ENCODE measurements around the gene NISCH. TPM values are rescaled to one million over a fixed set of nuclear protein-coding genes. Genes with fewer than 3 reads are reported as not detected.

The NISCH gene
- polyA plus RNA-seq, 1 donor, result 71.5 TPM

GRCh38 chr3:52435246-52436101, 19.9 kb upstream of the NISCH start:
- no peak for DNase-seq

GRCh38 chr3:52436500-52437149, 18.8 kb upstream of the NISCH start:
- no peak for DNase-seq

- DNase-seq, result no peak
Measured at GRCh38 chr3:52437326-52438103, 17.9 kb upstream of the NISCH start.

GRCh38 chr3:52438104-52438376, 17.4 kb upstream of the NISCH start:
- no peak for DNase-seq

GRCh38 chr3:52438579-52439425, 16.6 kb upstream of the NISCH start:
- DNase-seq, result no peak

GRCh38 chr3:52439426-52440248, 15.8 kb upstream of the NISCH start:
- no peak for DNase-seq

GRCh38 chr3:52440249-52440551, 15.2 kb upstream of the NISCH start:
- no peak for DNase-seq

- no peak for DNase-seq
Measured at GRCh38 chr3:52440671-52441070, 14.7 kb upstream of the NISCH start.

GRCh38 chr3:52441091-52441771, 14.2 kb upstream of the NISCH start:
- DNase-seq, result no peak

GRCh38 chr3:52441772-52442332, 13.6 kb upstream of the NISCH start:
- DNase-seq, result no peak

- no peak for DNase-seq
Measured at GRCh38 chr3:52442409-52443267, 12.8 kb upstream of the NISCH start.

- DNase-seq, result no peak
Measured at GRCh38 chr3:52443268-52443610, 12.2 kb upstream of the NISCH start.

GRCh38 chr3:52443791-52444687, 11.4 kb upstream of the NISCH start:
- DNase-seq, result no peak

GRCh38 chr3:52444860-52445793, 10.3 kb upstream of the NISCH start, which contains the start of gene SEMA3G:
Gene SEMA3G, minus strand, starts transcription at chr3:52445103. Its CDS starts 76 bp downstream, at chr3:52445027.
- no peak for DNase-seq

- DNase-seq, result no peak
Measured at GRCh38 chr3:52446042-52446441, 9.4 kb upstream of the NISCH start.

GRCh38 chr3:52446631-52447511, 8.5 kb upstream of the NISCH start:
- DNase-seq, result no peak

Measured in hindlimb muscle (tissue), 1 donor.